HCT116 (cell line): ENCODE measurements around the gene TRIOBP. TPM values are rescaled to one million over a fixed set of nuclear protein-coding genes. Genes with fewer than 3 reads are reported as not detected.

Experiments
- ATAC-seq: fragments of 200-7000 bp; cut with Tn5 transposase; 2 replicates; pipeline ENCODE4 v1.9.1; 2020; ENCODE audit warnings: mild to moderate bottlenecking, moderate library complexity
- BruUV-seq: library from RNA; stranded (reverse); fragments of 400-500 nt; replicated peaks from 2 replicates; lab custom pipeline; 2021; lab: Mats Ljungman, UMichigan
- CTCF ChIA-PET: fragments of 300-600 bp; sonication (Branson Sonifier 250); formaldehyde crosslinking; loops from one replicate; lab custom pipeline; 2021; ENCODE audit warnings: antibody characterized with exemption; lab: Charles Lee
- POLR2A ChIA-PET: fragments of 300-600, 350-600 bp; sonication (Branson Sonifier 250); formaldehyde crosslinking; loops from one replicate; lab custom pipeline; 2021; ENCODE audit warnings: antibody characterized with exemption; lab: Charles Lee
- RAD21 ChIA-PET, 2 experiments: fragments of 300-600 bp; sonication (Branson Sonifier 250); formaldehyde crosslinking; loops; one replicate each; lab custom pipeline; 2023; ENCODE audit warnings: low total read pairs in 2 of 2; ENCODE audit not compliant: uncharacterized antibody in 2 of 2, unreplicated experiment in 2 of 2, low non-redundant PET in 1 of 2; lab: Charles Lee
- DNase-seq: peaks from one replicate; pipeline ENCODE4 v3.0.0-alpha.2; 2010; ENCODE audit warnings: low read depth, low spot score
- H2AFZ ChIP-seq: fragments of 200-600 bp; shearing (Covaris generic), sonication (generic); 2 replicates; pipeline ENCODE4 v1.6.1; 2017; ENCODE audit warnings: low read depth, mixed run types, mixed read lengths, antibody characterized with exemption, low read length; ENCODE audit not compliant: poor library complexity, severe bottlenecking
- H3K27ac ChIP-seq: 2 replicates; pipeline ENCODE4 v1.5.1; 2012; ENCODE audit warnings: low read depth, low read length
- H3K27me3 ChIP-seq: fragments of 200-600 bp; sonication (generic); 2 replicates; pipeline ENCODE4 v1.6.1; 2016; ENCODE audit warnings: mixed run types, low read length, mixed read lengths; ENCODE audit not compliant: insufficient read depth
- H3K36me3 ChIP-seq, 2 experiments: fragments of 200-500 bp in 1 of 2; fragments of 200-600 bp in 1 of 2; sonication (Bioruptor generic) in 1 of 2; sonication (generic) in 1 of 2; 2 replicates each; pipeline versions ENCODE4 v1.5.1 to v1.6.1; 2014 to 2016; ENCODE audit warnings: low read length in 2 of 2, inconsistent platforms in 1 of 2, mixed read lengths in 1 of 2, mixed run types in 1 of 2; ENCODE audit not compliant: insufficient read depth in 2 of 2, control insufficient read depth in 1 of 2
- H3K4me1 ChIP-seq, 2 experiments: fragments of 200-600 bp in 1 of 2; sonication (generic) in 1 of 2; 2 replicates each; pipeline versions ENCODE4 v1.5.1 to v1.6.1; 2012 to 2017; ENCODE audit warnings: low read length in 2 of 2, inconsistent platforms in 1 of 2, mild to moderate bottlenecking in 1 of 2, mixed read lengths in 1 of 2, mixed run types in 1 of 2, moderate library complexity in 1 of 2; ENCODE audit not compliant: insufficient read depth in 2 of 2, control insufficient read depth in 1 of 2
- H3K4me2 ChIP-seq: fragments of 200-600 bp; sonication (generic); 2 replicates; pipeline ENCODE4 v1.6.1; 2017; ENCODE audit warnings: mixed run types, low read length, mixed read lengths
- H3K4me3 ChIP-seq, 2 experiments: fragments of 200-600 bp in 1 of 2; sonication (generic) in 1 of 2; replicated peaks in 1 of 2; 2 replicates each; pipeline ENCODE4 v1.5.1; 2011 to 2016; ENCODE audit warnings: low read length in 2 of 2, control low read depth in 1 of 2, low read depth in 1 of 2, mild to moderate bottlenecking in 1 of 2, mixed read lengths in 1 of 2, mixed run types in 1 of 2
- H3K79me2 ChIP-seq: fragments of 200-600 bp; sonication (generic); 2 replicates; pipeline ENCODE4 v1.6.1; 2017; ENCODE audit warnings: mild to moderate bottlenecking, mixed run types, low read length, moderate library complexity, mixed read lengths; ENCODE audit not compliant: insufficient read depth
- H3K9ac ChIP-seq: fragments of 200-600 bp; sonication (generic); 2 replicates; pipeline ENCODE4 v1.6.1; 2016; ENCODE audit warnings: low read length, mixed read lengths
- H3K9me2 ChIP-seq: fragments of 200-600 bp; sonication (generic), shearing (Covaris generic); 2 replicates; pipeline ENCODE4 v1.6.1; 2017; ENCODE audit warnings: mixed run types, mild to moderate bottlenecking, moderate library complexity; ENCODE audit not compliant: insufficient read depth
- H3K9me3 ChIP-seq, 2 experiments: fragments of 200-500 bp in 1 of 2; fragments of 200-600 bp in 1 of 2; sonication (Bioruptor generic) in 1 of 2; sonication (generic) in 1 of 2; 2 replicates each; pipeline ENCODE4 v1.6.1; 2014 to 2017; ENCODE audit warnings: low read length in 2 of 2, mixed read lengths in 2 of 2, inconsistent platforms in 1 of 2, low read depth in 1 of 2, mild to moderate bottlenecking in 1 of 2, mixed run types in 1 of 2, moderate library complexity in 1 of 2; ENCODE audit not compliant: control insufficient read depth in 1 of 2, insufficient read depth in 1 of 2
- H4K20me1 ChIP-seq: fragments of 200-600 bp; sonication (generic), shearing (Covaris generic); 2 replicates; pipeline ENCODE4 v1.6.1; 2017; ENCODE audit warnings: mixed run types, mild to moderate bottlenecking, moderate library complexity; ENCODE audit not compliant: insufficient read depth
- CBX3 ChIP-seq: IDR thresholded peaks from 2 replicates; pipeline ENCODE4 v1.6.1; 2012; ENCODE audit warnings: low read depth
- EGR1 ChIP-seq: IDR thresholded peaks from 2 replicates; pipeline ENCODE4 v1.6.1; 2012; ENCODE audit warnings: low read depth
- ELF1 ChIP-seq: IDR thresholded peaks from 2 replicates; pipeline ENCODE4 v1.6.1; 2012; ENCODE audit warnings: low read depth, borderline replicate concordance
- EZH2 ChIP-seq: fragments of 200-600 bp; sonication (generic); IDR thresholded peaks from 2 replicates; pipeline ENCODE4 v1.6.1; 2017; ENCODE audit warnings: antibody characterized with exemption, mixed run types
- EZH2phosphoT487 ChIP-seq: fragments of 200-600 bp; IDR thresholded peaks from 2 replicates; pipeline ENCODE4 v1.6.1; 2018; ENCODE audit warnings: antibody characterized with exemption, borderline replicate concordance
- POLR2A ChIP-seq: IDR thresholded peaks from 2 replicates; pipeline ENCODE4 v1.7.0; 2011; ENCODE audit warnings: borderline replicate concordance; ENCODE audit not compliant: insufficient read depth, insufficient read length; ENCODE audit errors: extremely low read depth
- POLR2AphosphoS5 ChIP-seq: IDR thresholded peaks from 2 replicates; pipeline ENCODE4 v1.6.1; 2011; ENCODE audit warnings: mild to moderate bottlenecking, low read depth, low read length, moderate library complexity
- RAD21 ChIP-seq: IDR thresholded peaks from 2 replicates; pipeline ENCODE4 v1.6.1; 2012; ENCODE audit warnings: low read depth, mild to moderate bottlenecking
- SIN3A ChIP-seq: IDR thresholded peaks from 2 replicates; pipeline ENCODE4 v1.6.1; 2012; ENCODE audit warnings: low read depth
- SRF ChIP-seq: IDR thresholded peaks from 2 replicates; pipeline ENCODE4 v1.6.1; 2012; ENCODE audit warnings: low read depth
- TCF7L2 ChIP-seq: IDR thresholded peaks from 2 replicates; pipeline ENCODE4 v1.7.0; 2011; ENCODE audit warnings: borderline replicate concordance, inconsistent platforms; ENCODE audit not compliant: insufficient read depth, insufficient read length; ENCODE audit errors: extremely low read depth
- ZFX ChIP-seq: fragments of 450-650 bp; IDR thresholded peaks from 2 replicates; pipeline ENCODE4 v1.6.1; 2017
- ZNF274 ChIP-seq: fragments of 200-500 bp; sonication (Bioruptor generic); IDR thresholded peaks from 2 replicates; pipeline ENCODE4 v1.6.1; 2014; ENCODE audit warnings: mild to moderate bottlenecking, low read depth, low read length, inconsistent platforms
- intact Hi-C: fragments of 100-400 bp; cut with micrococcal nuclease; formaldehyde crosslinking; loops from 2 replicates; pipeline ENCODE4 v1.10.0; 2022
- total RNA-seq: library from RNA; stranded (reverse); gene quantifications from one replicate; pipeline ENCODE4 v1.2.1, GENCODE V29; 2021; ENCODE audit not compliant: unreplicated experiment
- TF ChIP-seq, protein P1 (sequence below), 3 experiments: fragments of 200-600 bp in 1 of 3; sonication (generic) in 1 of 3; IDR thresholded peaks in 2 of 3; conservative IDR thresholded peaks in 1 of 3; 2 replicates each; pipeline ENCODE4 v1.5.1; 2012 to 2017; ENCODE audit warnings: low read depth in 2 of 3, low read length in 2 of 3, antibody characterized with exemption in 1 of 3, borderline replicate concordance in 1 of 3, control low read depth in 1 of 3, mild to moderate bottlenecking in 1 of 3, mixed read lengths in 1 of 3, mixed run types in 1 of 3, moderate library complexity in 1 of 3; ENCODE audit not compliant: insufficient read depth in 1 of 3
- TF ChIP-seq, protein P2 (sequence below): IDR thresholded peaks from 2 replicates; pipeline ENCODE4 v1.6.1; 2012
- TF ChIP-seq, protein P3 (sequence below): IDR thresholded peaks from 2 replicates; pipeline ENCODE4 v1.6.1; 2011; ENCODE audit warnings: mild to moderate bottlenecking, low read length, moderate library complexity; ENCODE audit not compliant: insufficient replicate concordance; ENCODE audit errors: extremely low read depth

TRIOBP gene
- total RNA-seq, 1 experiment from 2014 or later: 244 TPM

DNA sequence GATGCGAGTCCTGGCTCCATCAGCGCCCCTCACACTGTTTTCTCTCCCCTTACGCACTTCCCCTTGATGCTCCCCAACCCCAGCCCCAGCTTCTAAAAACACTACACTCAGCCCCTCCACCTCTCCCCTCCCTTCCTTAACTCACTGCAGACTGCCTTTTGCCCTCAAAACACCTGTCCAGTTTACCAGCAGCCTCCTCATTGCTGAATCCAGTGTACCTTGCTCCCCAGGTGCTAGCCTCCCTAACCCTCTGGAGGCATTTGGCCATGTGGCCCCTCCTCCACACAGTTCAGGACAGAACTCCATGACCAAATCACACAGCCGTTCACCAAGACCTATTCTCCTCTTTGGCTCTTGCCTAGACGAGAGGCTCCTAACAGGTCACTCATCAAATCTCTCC lies 123.5 kb downstream of the TRIOBP start:
- H3K9me2 ChIP-seq: no peaks in the 10 kb centered on the region
- H3K9ac ChIP-seq: no peak overlapping the region
- RAD21 ChIA-PET: interaction anchor here in 1 of 2 experiments (0.7 kb wide), 1 partner anchor 134 kb away, joined by 3 read pairs; no protein-coding TSS in a partner anchor
- H2AFZ ChIP-seq: no peak overlapping the region
- TF ChIP-seq, protein P1, sequence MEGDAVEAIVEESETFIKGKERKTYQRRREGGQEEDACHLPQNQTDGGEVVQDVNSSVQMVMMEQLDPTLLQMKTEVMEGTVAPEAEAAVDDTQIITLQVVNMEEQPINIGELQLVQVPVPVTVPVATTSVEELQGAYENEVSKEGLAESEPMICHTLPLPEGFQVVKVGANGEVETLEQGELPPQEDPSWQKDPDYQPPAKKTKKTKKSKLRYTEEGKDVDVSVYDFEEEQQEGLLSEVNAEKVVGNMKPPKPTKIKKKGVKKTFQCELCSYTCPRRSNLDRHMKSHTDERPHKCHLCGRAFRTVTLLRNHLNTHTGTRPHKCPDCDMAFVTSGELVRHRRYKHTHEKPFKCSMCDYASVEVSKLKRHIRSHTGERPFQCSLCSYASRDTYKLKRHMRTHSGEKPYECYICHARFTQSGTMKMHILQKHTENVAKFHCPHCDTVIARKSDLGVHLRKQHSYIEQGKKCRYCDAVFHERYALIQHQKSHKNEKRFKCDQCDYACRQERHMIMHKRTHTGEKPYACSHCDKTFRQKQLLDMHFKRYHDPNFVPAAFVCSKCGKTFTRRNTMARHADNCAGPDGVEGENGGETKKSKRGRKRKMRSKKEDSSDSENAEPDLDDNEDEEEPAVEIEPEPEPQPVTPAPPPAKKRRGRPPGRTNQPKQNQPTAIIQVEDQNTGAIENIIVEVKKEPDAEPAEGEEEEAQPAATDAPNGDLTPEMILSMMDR (IDR thresholded peaks at IDR 0.05 in 2 of 3, conservative IDR thresholded peaks at IDR 0.05 in 1 of 3; ENCODE audit: borderline replicate concordance in 1 of 3, insufficient read depth in 1 of 3, low read depth in 2 of 3, low read length in 2 of 3): no peak
- TF ChIP-seq CBX3 (no peak), ZFX (no peak), EZH2phosphoT487 (no peak), POLR2A (no peak), POLR2AphosphoS5 (no peak), TCF7L2 (no peak), SRF (no peak), ZNF274 (no peak), EGR1 (no peak), EZH2 (no peak), ELF1 (no peak), RAD21 (no peak), SIN3A (no peak)
- TF ChIP-seq, protein P2, sequence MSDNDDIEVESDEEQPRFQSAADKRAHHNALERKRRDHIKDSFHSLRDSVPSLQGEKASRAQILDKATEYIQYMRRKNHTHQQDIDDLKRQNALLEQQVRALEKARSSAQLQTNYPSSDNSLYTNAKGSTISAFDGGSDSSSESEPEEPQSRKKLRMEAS: no peak
- TF ChIP-seq, protein P3, sequence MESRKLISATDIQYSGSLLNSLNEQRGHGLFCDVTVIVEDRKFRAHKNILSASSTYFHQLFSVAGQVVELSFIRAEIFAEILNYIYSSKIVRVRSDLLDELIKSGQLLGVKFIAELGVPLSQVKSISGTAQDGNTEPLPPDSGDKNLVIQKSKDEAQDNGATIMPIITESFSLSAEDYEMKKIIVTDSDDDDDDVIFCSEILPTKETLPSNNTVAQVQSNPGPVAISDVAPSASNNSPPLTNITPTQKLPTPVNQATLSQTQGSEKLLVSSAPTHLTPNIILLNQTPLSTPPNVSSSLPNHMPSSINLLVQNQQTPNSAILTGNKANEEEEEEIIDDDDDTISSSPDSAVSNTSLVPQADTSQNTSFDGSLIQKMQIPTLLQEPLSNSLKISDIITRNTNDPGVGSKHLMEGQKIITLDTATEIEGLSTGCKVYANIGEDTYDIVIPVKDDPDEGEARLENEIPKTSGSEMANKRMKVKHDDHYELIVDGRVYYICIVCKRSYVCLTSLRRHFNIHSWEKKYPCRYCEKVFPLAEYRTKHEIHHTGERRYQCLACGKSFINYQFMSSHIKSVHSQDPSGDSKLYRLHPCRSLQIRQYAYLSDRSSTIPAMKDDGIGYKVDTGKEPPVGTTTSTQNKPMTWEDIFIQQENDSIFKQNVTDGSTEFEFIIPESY: no peak
- POLR2A ChIA-PET: interaction anchor here (1.0 to 3.4 kb wide), 2 partner anchors 12 to 40 kb away, joined by 3 to 19 read pairs; partner anchors contain the start of gene GCAT
- H3K27me3 ChIP-seq: no peaks in the 10 kb centered on the region
- ATAC-seq (no peak), DNase-seq (no peak)
- no peaks in the 10 kb centered on the region for H3K79me2 ChIP-seq
- H3K4me3 ChIP-seq: no peak overlapping the region
- H4K20me1 ChIP-seq: no peaks in the 10 kb centered on the region
- BruUV-seq: no TSS peak
- no peak overlapping the region for H3K4me2 ChIP-seq
- peaks cover 4 to 15% of the 10 kb centered on the region in 2 experiments; a peak in 3 of 4 replicates for H3K4me1 ChIP-seq
- CTCF ChIA-PET: interaction anchor here (4.8 kb wide), 1 partner anchor 43 kb away, joined by 33 read pairs; no protein-coding TSS in a partner anchor
- H3K9me3 ChIP-seq: no peaks in the 10 kb centered on the region
- H3K36me3 ChIP-seq: peaks cover 0 to 6% of the 10 kb centered on the region in 2 experiments; a peak in 1 of 4 replicates
- no peak overlapping the region for H3K27ac ChIP-seq
- intact Hi-C loops: no loop called here
